SK-N-SH (cell line): Measurements from ENCODE around the gene GUCY1A2.

Experiments used
- EP300 ChIP-seq, 2 experiments: IDR thresholded peaks; 2 replicates each; pipeline versions ENCODE4 v1.4.0 to v1.6.1; 2012; ENCODE audit warnings: borderline replicate concordance in 1 of 2, low read depth in 1 of 2, low read length in 1 of 2
- FOXM1 ChIP-seq: IDR thresholded peaks from 2 replicates; pipeline ENCODE4 v1.4.0; 2012; ENCODE audit warnings: low read depth, mild to moderate bottlenecking
- POLR2AphosphoS5 ChIP-seq: IDR thresholded peaks from 2 replicates; pipeline ENCODE4 v1.6.1; 2012; ENCODE audit warnings: low read depth, low read length
- RCOR1 ChIP-seq: fragments of 150-350 bp; IDR thresholded peaks from 2 replicates; pipeline ENCODE4 v1.6.1; 2017; ENCODE audit warnings: antibody characterized with exemption, low read length
- RFX5 ChIP-seq: IDR thresholded peaks from 2 replicates; pipeline ENCODE4 v1.6.1; 2012; ENCODE audit warnings: mild to moderate bottlenecking, improper control_type of control experiment, low read length
- SIN3A ChIP-seq: IDR thresholded peaks from 2 replicates; pipeline ENCODE4 v1.6.1; 2012; ENCODE audit warnings: low read depth, mild to moderate bottlenecking, low read length, moderate library complexity, borderline replicate concordance
- SMC3 ChIP-seq: IDR thresholded peaks from 2 replicates; pipeline ENCODE4 v1.6.1; 2012; ENCODE audit warnings: low read depth, low read length, improper control_type of control experiment
- TAF1 ChIP-seq: IDR thresholded peaks from 2 replicates; pipeline ENCODE4 v1.6.1; 2012; ENCODE audit warnings: low read depth, mild to moderate bottlenecking, low read length, moderate library complexity, borderline replicate concordance
- TCF12 ChIP-seq: IDR thresholded peaks from 2 replicates; pipeline ENCODE4 v1.4.0; 2012
- TF ChIP-seq, protein P1 (sequence below): IDR thresholded peaks from 2 replicates; pipeline ENCODE4; 2012
- TF ChIP-seq, protein P2 (sequence below): fragments of 200-600 bp; sonication (generic); IDR thresholded peaks from 2 replicates; pipeline ENCODE4 v1.6.1; 2017; ENCODE audit warnings: antibody characterized with exemption, mild to moderate bottlenecking, moderate library complexity
- TF ChIP-seq, protein P3 (sequence below): IDR thresholded peaks from 2 replicates; pipeline ENCODE4 v1.4.0; 2012; ENCODE audit warnings: low read depth

DNA sequence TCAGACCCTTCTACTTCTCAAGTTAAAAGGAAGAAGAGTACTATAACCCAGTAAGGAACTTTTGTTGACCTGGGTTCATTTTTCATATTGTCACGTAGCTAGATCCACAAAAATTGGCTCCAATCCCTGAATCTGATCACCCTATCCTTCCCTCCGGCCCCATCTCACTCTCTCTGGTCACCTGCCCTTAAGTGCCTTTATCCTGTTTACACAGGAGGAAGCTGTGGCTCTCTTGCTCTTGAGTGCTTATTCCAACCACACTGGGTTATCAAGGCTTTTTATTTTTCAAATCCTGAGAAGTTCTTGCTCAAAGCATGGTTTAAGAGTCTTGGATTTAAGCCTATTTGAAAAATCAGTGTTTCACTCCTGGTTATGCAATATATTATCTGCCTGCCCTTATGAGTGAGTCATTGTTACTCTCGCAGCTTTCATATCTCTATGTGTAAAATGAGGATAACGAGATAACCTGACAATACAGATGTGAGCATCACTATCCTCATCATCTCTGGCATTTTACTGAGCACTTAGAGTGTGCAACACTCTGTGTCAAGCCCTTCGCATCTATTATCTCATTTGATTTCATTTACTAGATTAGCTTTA, 293.9 kb downstream of the GUCY1A2 start:
- TF ChIP-seq, protein P1, sequence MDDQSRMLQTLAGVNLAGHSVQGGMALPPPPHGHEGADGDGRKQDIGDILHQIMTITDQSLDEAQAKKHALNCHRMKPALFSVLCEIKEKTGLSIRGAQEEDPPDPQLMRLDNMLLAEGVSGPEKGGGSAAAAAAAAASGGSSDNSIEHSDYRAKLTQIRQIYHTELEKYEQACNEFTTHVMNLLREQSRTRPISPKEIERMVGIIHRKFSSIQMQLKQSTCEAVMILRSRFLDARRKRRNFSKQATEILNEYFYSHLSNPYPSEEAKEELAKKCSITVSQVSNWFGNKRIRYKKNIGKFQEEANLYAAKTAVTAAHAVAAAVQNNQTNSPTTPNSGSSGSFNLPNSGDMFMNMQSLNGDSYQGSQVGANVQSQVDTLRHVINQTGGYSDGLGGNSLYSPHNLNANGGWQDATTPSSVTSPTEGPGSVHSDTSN: no peak
- TF ChIP-seq RFX5: no peak
- TF ChIP-seq, protein P2, sequence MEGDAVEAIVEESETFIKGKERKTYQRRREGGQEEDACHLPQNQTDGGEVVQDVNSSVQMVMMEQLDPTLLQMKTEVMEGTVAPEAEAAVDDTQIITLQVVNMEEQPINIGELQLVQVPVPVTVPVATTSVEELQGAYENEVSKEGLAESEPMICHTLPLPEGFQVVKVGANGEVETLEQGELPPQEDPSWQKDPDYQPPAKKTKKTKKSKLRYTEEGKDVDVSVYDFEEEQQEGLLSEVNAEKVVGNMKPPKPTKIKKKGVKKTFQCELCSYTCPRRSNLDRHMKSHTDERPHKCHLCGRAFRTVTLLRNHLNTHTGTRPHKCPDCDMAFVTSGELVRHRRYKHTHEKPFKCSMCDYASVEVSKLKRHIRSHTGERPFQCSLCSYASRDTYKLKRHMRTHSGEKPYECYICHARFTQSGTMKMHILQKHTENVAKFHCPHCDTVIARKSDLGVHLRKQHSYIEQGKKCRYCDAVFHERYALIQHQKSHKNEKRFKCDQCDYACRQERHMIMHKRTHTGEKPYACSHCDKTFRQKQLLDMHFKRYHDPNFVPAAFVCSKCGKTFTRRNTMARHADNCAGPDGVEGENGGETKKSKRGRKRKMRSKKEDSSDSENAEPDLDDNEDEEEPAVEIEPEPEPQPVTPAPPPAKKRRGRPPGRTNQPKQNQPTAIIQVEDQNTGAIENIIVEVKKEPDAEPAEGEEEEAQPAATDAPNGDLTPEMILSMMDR: no peak
- TF ChIP-seq RCOR1: no peak
- no peak for TF ChIP-seq POLR2AphosphoS5
- no peak for TF ChIP-seq TAF1
- TF ChIP-seq TCF12: no peak
- TF ChIP-seq, protein P3, sequence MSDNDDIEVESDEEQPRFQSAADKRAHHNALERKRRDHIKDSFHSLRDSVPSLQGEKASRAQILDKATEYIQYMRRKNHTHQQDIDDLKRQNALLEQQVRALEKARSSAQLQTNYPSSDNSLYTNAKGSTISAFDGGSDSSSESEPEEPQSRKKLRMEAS: no peak
- TF ChIP-seq SMC3: no peak
- no peak for TF ChIP-seq EP300 (IDR thresholded peaks at IDR 0.05; ENCODE audit: borderline replicate concordance in 1 of 2, low read depth in 1 of 2, low read length in 1 of 2)
- TF ChIP-seq SIN3A: no peak
- no peak for TF ChIP-seq FOXM1
